ENCODE results near the gene ZFAND5. TPM values are rescaled to one million over a fixed set of nuclear protein-coding genes. Genes with fewer than 3 reads are reported as not detected.

ZFAND5 gene
- total RNA-seq, 4 donors from 2014 or later = 165 to 229 (median 211) TPM

DNA sequence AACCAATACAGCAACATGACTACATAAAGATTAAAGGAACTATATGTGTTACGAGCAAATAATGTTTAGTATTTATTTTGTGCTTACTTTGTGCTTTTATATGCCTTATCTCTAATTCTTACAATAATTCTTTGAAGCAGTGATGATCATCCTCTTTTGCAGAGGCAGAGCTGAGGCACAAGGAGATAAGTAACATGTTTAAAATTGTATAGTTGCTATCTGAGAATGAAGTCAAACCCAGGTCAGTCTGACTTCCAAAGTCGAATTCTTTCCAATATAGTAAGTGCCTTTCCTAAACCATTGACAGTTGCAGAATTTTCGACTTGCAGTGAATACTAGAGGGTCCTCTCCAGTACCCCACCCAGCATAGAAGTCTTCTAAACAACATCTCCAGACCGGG lies 12.0 kb upstream of the ZFAND5 start:
- H3K36me3 ChIP-seq = no peaks in the 10 kb centered on the region
- no peak for DNase-seq
- no peaks in the 10 kb centered on the region for H3K27me3 ChIP-seq
- no peak overlapping the region for H3K27ac ChIP-seq
- intact Hi-C loops (cut with DNase I) = loop anchor here (10.0 kb wide), 1 partner anchor 218 kb away; no protein-coding TSS in a partner anchor
- no peak overlapping the region for H3K4me3 ChIP-seq (replicated peaks in 1 of 3)
- TF ChIP-seq POLR2A (IDR thresholded peaks at IDR 0.05) = no peak
- TF ChIP-seq, protein P1, sequence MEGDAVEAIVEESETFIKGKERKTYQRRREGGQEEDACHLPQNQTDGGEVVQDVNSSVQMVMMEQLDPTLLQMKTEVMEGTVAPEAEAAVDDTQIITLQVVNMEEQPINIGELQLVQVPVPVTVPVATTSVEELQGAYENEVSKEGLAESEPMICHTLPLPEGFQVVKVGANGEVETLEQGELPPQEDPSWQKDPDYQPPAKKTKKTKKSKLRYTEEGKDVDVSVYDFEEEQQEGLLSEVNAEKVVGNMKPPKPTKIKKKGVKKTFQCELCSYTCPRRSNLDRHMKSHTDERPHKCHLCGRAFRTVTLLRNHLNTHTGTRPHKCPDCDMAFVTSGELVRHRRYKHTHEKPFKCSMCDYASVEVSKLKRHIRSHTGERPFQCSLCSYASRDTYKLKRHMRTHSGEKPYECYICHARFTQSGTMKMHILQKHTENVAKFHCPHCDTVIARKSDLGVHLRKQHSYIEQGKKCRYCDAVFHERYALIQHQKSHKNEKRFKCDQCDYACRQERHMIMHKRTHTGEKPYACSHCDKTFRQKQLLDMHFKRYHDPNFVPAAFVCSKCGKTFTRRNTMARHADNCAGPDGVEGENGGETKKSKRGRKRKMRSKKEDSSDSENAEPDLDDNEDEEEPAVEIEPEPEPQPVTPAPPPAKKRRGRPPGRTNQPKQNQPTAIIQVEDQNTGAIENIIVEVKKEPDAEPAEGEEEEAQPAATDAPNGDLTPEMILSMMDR (IDR thresholded peaks at IDR 0.05) = no peak
- H3K4me1 ChIP-seq = no peaks in the 10 kb centered on the region
- H3K9me3 ChIP-seq = no peaks in the 10 kb centered on the region
- WGBS, 2 donors = 88 to 98% methylated on average over 4 of the region's 4 CpGs

DNA sequence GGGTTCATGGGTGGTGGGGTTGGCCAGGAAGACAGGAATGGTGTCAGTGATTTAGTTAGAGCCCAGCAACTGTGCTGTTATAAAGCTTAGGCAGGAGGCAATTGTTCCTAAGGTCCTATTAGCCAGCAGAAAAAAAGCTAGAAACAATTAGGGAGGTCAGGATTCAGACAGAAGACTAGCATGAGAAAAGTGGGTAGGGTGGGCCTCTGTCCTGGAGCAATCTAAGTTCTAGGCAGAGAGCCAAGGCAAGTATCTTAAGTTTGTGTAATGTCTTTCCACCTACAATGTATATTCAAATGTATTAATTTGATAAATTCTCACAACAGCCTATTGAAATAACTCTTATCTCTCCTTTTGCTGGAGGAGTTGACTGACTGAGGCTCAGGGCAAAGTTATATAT lies 6.1 kb upstream of the ZFAND5 start:
- H3K27ac ChIP-seq = no peak overlapping the region
- no peaks in the 10 kb centered on the region for H3K36me3 ChIP-seq
- no peaks in the 10 kb centered on the region for H3K27me3 ChIP-seq
- H3K4me3 ChIP-seq (replicated peaks in 1 of 3) = no peak overlapping the region
- peaks cover 1 to 6% of the 10 kb centered on the region in 2 donors for H3K4me1 ChIP-seq
- DNase-seq = no peak
- no peaks in the 10 kb centered on the region for H3K9me3 ChIP-seq
- no peak for TF ChIP-seq POLR2A (IDR thresholded peaks at IDR 0.05)
- TF ChIP-seq, protein P1 (IDR thresholded peaks at IDR 0.05) = no peak
- intact Hi-C loops (cut with DNase I) = loop anchor here (10.0 kb wide), 1 partner anchor 224 kb away; no protein-coding TSS in a partner anchor

DNA sequence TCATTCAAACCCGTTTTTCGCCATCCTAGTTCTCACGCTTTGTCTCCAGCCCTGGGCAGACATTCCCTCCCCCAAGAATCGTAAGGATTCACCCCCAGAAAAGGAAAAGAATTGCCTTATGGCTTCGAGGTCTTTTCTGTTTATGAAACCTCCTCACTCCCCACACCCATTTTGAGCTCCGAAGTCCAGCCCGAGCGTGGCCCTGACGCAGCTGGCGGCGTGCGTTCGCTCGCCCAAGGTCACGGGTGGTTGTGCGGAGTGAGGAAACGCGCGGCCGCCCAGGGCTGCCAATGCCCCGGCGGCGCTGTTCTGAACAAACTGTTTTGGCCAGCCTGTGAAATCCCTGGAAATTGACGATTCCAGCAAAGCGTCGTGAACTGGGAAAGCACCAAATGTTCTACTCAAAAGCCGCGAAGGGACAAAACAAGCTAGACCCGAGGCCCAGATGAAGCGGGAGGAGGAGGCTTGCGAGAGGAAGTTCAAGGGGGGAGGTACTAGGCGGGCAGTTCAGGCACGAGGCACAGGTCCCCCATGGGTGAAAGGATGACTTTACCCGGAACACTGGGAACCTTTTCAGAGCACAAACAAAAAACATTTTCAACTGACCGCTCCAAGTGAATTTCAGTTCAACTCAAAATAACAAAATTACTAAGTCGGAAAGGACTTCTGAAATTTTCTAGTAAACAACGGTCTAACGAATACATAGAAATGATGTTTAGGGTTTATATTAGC lies 683 bp upstream of the ZFAND5 start:
- peaks cover 8 to 14% of the 10 kb centered on the region in 2 donors for H3K4me1 ChIP-seq
- WGBS, 2 donors = 2 to 3% methylated on average over 33 to 38 of the region's 38 CpGs
- intact Hi-C loops (cut with DNase I) = no loop called here
- H3K4me3 ChIP-seq (replicated peaks in 1 of 3) = peak overlapping the region in 2 of 3 donors; percentile 31 to 32
- no peaks in the 10 kb centered on the region for H3K36me3 ChIP-seq
- peak; percentile 88 to 89 for DNase-seq
- TF ChIP-seq, protein P1 (IDR thresholded peaks at IDR 0.05) = no peak
- no peak for TF ChIP-seq POLR2A (IDR thresholded peaks at IDR 0.05)
- H3K9me3 ChIP-seq = no peaks in the 10 kb centered on the region
- peak overlapping the region; percentile 93 to 100 (median 100) for H3K27ac ChIP-seq
- H3K27me3 ChIP-seq = no peaks in the 10 kb centered on the region

DNA sequence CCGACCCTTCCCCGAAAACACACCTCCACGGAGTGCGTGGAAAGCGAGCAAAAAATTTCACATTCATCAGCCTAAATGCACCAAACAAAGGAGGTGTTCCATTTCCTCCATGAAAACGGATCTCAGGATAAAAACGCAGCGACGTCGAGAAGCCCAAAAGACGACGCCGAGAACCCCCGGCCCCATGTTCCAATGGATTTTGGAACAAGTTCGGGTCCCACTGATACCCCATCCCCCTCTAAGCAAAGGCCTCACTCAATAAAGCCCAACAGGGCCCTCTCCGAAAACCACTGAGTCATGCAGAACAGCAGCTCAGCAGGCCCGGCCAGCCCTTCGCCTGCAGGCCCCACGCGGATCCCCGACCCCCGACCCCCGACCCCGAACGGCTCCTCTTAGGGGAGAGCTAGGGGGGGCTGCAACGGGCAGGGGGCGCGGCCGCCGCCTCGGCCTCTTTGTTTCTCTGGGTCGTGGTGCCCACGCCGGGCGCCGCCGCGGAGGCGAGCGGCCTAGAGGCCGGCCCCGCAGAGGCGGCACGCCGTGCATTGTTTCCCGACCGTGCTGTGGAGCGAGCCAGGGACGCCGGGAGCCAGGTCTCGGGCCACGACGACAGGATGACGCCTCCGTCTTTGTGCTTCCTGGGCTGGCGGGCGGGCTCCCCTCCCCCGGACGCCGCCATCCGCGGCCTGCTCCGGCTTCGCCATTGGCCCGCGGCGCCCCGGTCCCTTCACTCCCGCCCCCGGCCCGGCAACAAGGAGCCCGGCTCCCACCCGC lies 915 bp downstream of the ZFAND5 start:
- H3K4me1 ChIP-seq = peaks cover 24 to 30% of the 10 kb centered on the region in 2 donors

More for the DNA sequence above, 915 bp downstream of the ZFAND5 start:
- intact Hi-C loops (cut with DNase I) = no loop called here
- WGBS, 2 donors = 0% methylated on average over 39 to 40 of the region's 73 CpGs
- TF ChIP-seq, protein P1 (IDR thresholded peaks at IDR 0.05) = no peak
- peak in 1 of 2 donors; percentile 45 for TF ChIP-seq POLR2A (IDR thresholded peaks at IDR 0.05)
- Histone ChIP-seq H3K4me3 (replicated peaks in 1 of 3) (peak overlapping the region; percentile 64 to 96 (median 96)), H3K9me3 (no peaks in the 10 kb centered on the region), H3K27me3 (no peaks in the 10 kb centered on the region), H3K27ac (peak overlapping the region; percentile 100), H3K36me3 (peaks cover 12% of the 10 kb centered on the region in 2 donors)
- peak; percentile 70 for DNase-seq

Measured in thyroid gland (tissue), 4 donors.